ENCODE measurements around the gene LCT.

LCT gene

DNA sequence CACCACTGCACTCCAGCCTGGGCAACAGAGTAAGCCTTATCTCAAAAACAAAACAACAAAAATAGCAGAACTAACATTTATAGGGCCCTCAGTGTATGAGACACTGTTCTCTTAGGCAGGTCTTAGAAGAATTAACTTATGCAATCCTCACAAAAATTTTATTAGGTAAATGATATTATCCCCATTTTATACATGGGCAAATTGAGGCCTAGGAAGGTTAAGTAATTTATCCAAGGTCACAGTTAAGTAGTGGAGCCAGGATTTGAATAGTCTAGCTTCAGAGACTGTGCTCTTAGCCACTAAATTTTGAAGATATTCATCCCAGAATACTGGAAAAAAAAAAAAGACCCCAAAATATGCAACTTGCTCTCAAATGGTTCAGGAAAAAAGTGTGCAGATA is 16.4 kb upstream of the LCT start:
- no peaks in the 10 kb centered on the region for H3K27me3 ChIP-seq (ENCODE audit: control insufficient read depth in 2 of 2, insufficient read depth in 2 of 2, low read length in 2 of 2)
- no peak overlapping the region for H3K4me3 ChIP-seq (ENCODE audit: low read length in 2 of 2)
- H3K27ac ChIP-seq (ENCODE audit: low read depth in 2 of 2, low read length in 2 of 2), result no peak overlapping the region
- H3K9ac ChIP-seq (ENCODE audit: low read depth in 1 of 2, low read length in 2 of 2), result no peak overlapping the region
- peaks cover 14 to 44% of the 10 kb centered on the region in 2 donors for H3K36me3 ChIP-seq (ENCODE audit: control insufficient read depth in 2 of 2, insufficient read depth in 2 of 2, low read length in 2 of 2)
- no peaks in the 10 kb centered on the region for H3K9me3 ChIP-seq (ENCODE audit: control insufficient read depth in 2 of 2, low read length in 2 of 2)
- no peaks in the 10 kb centered on the region for H3K4me1 ChIP-seq (ENCODE audit: control insufficient read depth in 2 of 2, insufficient read depth in 2 of 2, low read length in 2 of 2)

DNA sequence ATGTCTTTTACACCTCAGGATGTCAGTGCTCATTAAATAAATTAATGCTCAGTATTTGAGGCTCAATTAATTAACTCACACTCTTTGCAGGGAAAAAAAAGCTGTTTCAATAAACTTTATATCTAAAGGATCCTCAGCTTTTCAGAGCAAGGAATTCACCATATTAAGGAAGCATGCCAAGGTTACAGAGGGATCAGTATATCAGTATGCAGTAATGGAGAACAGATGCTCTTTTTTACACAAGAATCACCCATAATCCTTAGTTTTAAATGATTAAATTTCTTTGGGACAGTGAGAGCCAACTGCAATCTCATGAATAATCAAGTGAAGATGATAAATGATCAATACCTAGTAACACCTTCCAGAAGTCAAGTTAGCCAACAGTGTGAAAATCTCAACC is 14.9 kb upstream of the LCT start:
- Histone ChIP-seq H3K9me3 (ENCODE audit: control insufficient read depth in 2 of 2, low read length in 2 of 2) (no peaks in the 10 kb centered on the region), H3K27ac (ENCODE audit: low read depth in 2 of 2, low read length in 2 of 2) (no peak overlapping the region), H3K27me3 (ENCODE audit: control insufficient read depth in 2 of 2, insufficient read depth in 2 of 2, low read length in 2 of 2) (no peaks in the 10 kb centered on the region), H3K4me3 (ENCODE audit: low read length in 2 of 2) (no peak overlapping the region), H3K4me1 (ENCODE audit: control insufficient read depth in 2 of 2, insufficient read depth in 2 of 2, low read length in 2 of 2) (no peaks in the 10 kb centered on the region), H3K9ac (ENCODE audit: low read depth in 1 of 2, low read length in 2 of 2) (no peak overlapping the region), H3K36me3 (ENCODE audit: control insufficient read depth in 2 of 2, insufficient read depth in 2 of 2, low read length in 2 of 2) (peaks cover 14 to 39% of the 10 kb centered on the region in 2 donors)

DNA sequence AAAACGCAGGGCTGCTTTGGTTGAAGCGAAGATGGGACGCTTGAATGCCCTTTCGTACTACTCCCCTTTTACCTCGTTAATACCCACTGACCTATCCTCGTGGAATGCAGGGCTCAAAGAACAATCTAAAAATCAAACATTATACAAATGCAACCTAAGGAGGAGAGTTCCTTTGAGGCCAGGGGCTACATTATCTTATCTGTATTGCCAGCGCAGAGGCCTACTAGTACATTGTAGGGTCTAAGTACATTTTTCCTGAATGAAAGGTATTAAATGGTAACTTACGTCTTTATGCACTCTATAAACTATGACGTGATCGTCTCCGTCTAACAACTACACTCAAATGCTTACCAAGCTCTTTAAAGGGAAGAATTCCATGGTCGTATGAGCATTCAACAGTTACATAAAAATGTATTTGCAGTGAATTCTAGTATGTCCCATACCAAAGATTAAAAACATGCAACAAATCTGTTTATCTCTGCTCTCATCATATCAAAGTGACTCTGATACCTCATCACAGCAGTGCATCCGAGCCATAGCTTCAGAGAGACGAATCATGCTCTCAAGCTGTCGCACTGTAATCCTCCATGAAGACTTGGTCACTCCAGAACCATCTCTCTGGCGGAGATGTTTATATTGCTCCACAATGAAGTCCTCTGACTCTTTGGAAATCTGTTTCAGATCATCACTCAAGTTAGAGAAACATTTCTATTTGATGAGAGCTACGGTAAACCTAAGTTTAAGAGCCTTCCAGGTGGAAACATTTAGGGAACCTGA is 14.1 kb upstream of the LCT start:
- Histone ChIP-seq H3K27ac (ENCODE audit: low read depth in 2 of 2, low read length in 2 of 2) (no peak overlapping the region), H3K36me3 (ENCODE audit: control insufficient read depth in 2 of 2, insufficient read depth in 2 of 2, low read length in 2 of 2) (peaks cover 12 to 36% of the 10 kb centered on the region in 2 donors), H3K9ac (ENCODE audit: low read depth in 1 of 2, low read length in 2 of 2) (no peak overlapping the region), H3K4me3 (ENCODE audit: low read length in 2 of 2) (no peak overlapping the region), H3K9me3 (ENCODE audit: control insufficient read depth in 2 of 2, low read length in 2 of 2) (no peaks in the 10 kb centered on the region), H3K27me3 (ENCODE audit: control insufficient read depth in 2 of 2, insufficient read depth in 2 of 2, low read length in 2 of 2) (no peaks in the 10 kb centered on the region), H3K4me1 (ENCODE audit: control insufficient read depth in 2 of 2, insufficient read depth in 2 of 2, low read length in 2 of 2) (no peaks in the 10 kb centered on the region)

DNA sequence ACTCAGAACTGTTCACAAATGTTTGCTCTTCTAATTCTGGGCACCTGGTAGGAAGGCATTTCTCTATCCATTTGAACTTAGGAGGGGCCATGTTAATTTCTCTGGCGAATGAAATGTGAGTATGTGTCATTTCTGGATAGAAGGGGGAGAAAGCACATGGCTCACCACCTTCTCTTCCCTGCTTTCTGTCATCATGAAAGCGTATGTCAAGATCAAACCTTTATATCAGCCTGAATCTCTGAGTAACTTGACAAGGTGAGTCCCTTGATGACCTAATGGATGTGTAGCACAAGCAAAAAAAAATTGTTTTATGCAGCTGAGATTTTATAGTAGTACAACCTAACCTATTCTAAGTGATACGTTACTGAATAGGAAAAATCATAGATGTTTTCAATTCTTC is 12.1 kb upstream of the LCT start:
- H3K27ac ChIP-seq (ENCODE audit: low read depth in 2 of 2, low read length in 2 of 2), result no peak overlapping the region
- peaks cover 18 to 39% of the 10 kb centered on the region in 2 donors for H3K36me3 ChIP-seq (ENCODE audit: control insufficient read depth in 2 of 2, insufficient read depth in 2 of 2, low read length in 2 of 2)

DNA sequence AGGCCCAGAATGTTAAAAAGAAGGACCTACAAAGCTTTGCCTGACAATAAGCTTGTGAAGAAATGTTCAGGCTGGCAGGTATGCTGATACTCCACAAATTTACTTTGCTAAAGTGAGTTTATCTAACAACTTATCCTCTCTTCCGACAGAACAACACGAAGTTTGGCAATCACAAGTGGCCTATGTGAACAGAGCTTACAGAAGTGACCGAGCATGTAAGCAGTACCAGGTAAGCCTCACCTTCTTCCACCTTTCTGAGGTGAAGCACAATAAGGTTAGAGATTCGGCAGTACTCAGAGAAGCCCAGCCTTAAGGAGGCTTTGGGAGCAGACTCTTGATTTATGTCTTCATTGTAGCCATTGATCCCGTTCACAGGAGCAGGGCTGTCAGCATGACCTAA is 9.0 kb upstream of the LCT start:
- Histone ChIP-seq H3K9me3 (ENCODE audit: control insufficient read depth in 2 of 2, low read length in 2 of 2) (no peaks in the 10 kb centered on the region), H3K9ac (ENCODE audit: low read depth in 1 of 2, low read length in 2 of 2) (no peak overlapping the region), H3K27ac (ENCODE audit: low read depth in 2 of 2, low read length in 2 of 2) (no peak overlapping the region), H3K36me3 (ENCODE audit: control insufficient read depth in 2 of 2, insufficient read depth in 2 of 2, low read length in 2 of 2) (peaks cover 17 to 30% of the 10 kb centered on the region in 2 donors), H3K27me3 (ENCODE audit: control insufficient read depth in 2 of 2, insufficient read depth in 2 of 2, low read length in 2 of 2) (no peaks in the 10 kb centered on the region), H3K4me3 (ENCODE audit: low read length in 2 of 2) (no peak overlapping the region), H3K4me1 (ENCODE audit: control insufficient read depth in 2 of 2, insufficient read depth in 2 of 2, low read length in 2 of 2) (no peaks in the 10 kb centered on the region)

More for the DNA sequence above, 12.1 kb upstream of the LCT start:
- Histone ChIP-seq H3K9me3 (ENCODE audit: control insufficient read depth in 2 of 2, low read length in 2 of 2) (no peaks in the 10 kb centered on the region), H3K27me3 (ENCODE audit: control insufficient read depth in 2 of 2, insufficient read depth in 2 of 2, low read length in 2 of 2) (no peaks in the 10 kb centered on the region), H3K4me1 (ENCODE audit: control insufficient read depth in 2 of 2, insufficient read depth in 2 of 2, low read length in 2 of 2) (no peaks in the 10 kb centered on the region), H3K9ac (ENCODE audit: low read depth in 1 of 2, low read length in 2 of 2) (no peak overlapping the region), H3K4me3 (ENCODE audit: low read length in 2 of 2) (no peak overlapping the region)

DNA sequence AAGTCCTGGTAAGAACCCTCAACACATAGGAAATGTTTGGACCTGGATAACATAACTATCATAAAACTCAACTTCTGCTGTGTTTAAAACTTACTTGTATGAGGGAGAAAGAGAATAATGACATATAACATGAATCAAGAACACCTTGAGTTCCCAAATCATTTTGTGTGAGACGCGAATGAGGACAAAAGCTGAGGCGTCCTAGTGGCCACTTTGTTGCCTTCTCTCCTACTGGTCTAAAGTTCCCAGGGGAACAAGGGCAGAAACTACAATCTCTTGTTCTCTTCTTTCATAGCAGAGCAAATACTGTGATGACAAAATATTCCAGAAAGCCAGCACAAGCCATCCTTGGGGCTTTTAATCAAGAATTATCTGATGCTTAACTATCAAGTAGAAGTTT is 8.3 kb upstream of the LCT start:
- Histone ChIP-seq H3K4me1 (ENCODE audit: control insufficient read depth in 2 of 2, insufficient read depth in 2 of 2, low read length in 2 of 2) (peaks cover 0 to 6% of the 10 kb centered on the region in 2 donors), H3K27ac (ENCODE audit: low read depth in 2 of 2, low read length in 2 of 2) (no peak overlapping the region), H3K9ac (ENCODE audit: low read depth in 1 of 2, low read length in 2 of 2) (no peak overlapping the region), H3K36me3 (ENCODE audit: control insufficient read depth in 2 of 2, insufficient read depth in 2 of 2, low read length in 2 of 2) (peaks cover 17 to 26% of the 10 kb centered on the region in 2 donors), H3K9me3 (ENCODE audit: control insufficient read depth in 2 of 2, low read length in 2 of 2) (no peaks in the 10 kb centered on the region), H3K4me3 (ENCODE audit: low read length in 2 of 2) (no peak overlapping the region), H3K27me3 (ENCODE audit: control insufficient read depth in 2 of 2, insufficient read depth in 2 of 2, low read length in 2 of 2) (no peaks in the 10 kb centered on the region)

DNA sequence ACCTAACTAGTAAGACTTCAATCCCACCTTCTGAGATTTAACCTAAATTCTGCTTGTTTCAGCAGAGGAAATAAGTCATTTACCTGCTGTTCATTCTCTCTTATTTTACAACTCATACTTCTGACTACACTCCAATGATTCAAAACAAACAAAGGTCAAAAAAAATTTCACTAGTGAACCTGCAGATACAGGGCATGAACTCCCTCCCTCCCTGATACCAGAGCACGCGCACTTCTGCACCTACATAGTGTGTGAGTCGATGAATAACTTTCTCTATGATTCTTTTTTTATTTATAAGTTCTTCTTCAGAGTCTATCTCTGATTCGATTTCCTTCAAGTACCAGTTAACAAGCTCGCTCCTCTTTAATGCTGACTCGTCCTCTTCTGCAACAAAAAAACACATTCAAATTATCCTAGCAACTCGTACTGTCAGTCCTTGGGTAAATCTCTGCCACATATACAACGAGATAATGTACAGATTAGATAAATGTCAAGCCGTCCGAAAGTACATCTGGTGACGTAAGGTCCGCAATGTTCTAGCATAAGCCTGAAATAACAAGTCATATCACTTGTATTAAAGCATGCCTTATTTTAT is 7.4 kb upstream of the LCT start:
- Histone ChIP-seq H3K9me3 (ENCODE audit: control insufficient read depth in 2 of 2, low read length in 2 of 2) (no peaks in the 10 kb centered on the region), H3K4me1 (ENCODE audit: control insufficient read depth in 2 of 2, insufficient read depth in 2 of 2, low read length in 2 of 2) (peaks cover 4 to 12% of the 10 kb centered on the region in 2 donors), H3K36me3 (ENCODE audit: control insufficient read depth in 2 of 2, insufficient read depth in 2 of 2, low read length in 2 of 2) (peaks cover 17 to 24% of the 10 kb centered on the region in 2 donors), H3K4me3 (ENCODE audit: low read length in 2 of 2) (no peak overlapping the region), H3K27me3 (ENCODE audit: control insufficient read depth in 2 of 2, insufficient read depth in 2 of 2, low read length in 2 of 2) (no peaks in the 10 kb centered on the region), H3K9ac (ENCODE audit: low read depth in 1 of 2, low read length in 2 of 2) (no peak overlapping the region), H3K27ac (ENCODE audit: low read depth in 2 of 2, low read length in 2 of 2) (no peak overlapping the region)

DNA sequence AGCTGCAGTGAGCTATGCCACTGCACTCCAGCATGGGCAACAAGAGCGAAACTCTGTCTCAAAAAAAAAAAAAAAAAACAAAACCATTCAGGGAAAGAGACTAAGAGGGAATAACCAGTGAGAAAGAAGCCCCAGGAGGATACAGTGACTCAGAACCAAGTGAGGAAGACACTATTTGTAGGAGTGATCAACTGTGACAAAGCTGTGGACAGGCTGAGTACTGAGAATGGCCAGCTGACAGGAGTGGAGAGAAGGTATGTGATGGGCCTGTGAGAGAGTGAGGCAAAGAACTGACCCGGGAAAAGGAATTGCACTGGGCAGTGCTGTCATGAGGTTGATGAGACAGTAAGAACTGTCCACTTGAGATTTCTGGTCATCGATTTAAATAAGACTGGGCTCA is 6.7 kb upstream of the LCT start:
- Histone ChIP-seq H3K9ac (ENCODE audit: low read depth in 1 of 2, low read length in 2 of 2) (no peak overlapping the region), H3K27ac (ENCODE audit: low read depth in 2 of 2, low read length in 2 of 2) (no peak overlapping the region), H3K4me1 (ENCODE audit: control insufficient read depth in 2 of 2, insufficient read depth in 2 of 2, low read length in 2 of 2) (peaks cover 4 to 14% of the 10 kb centered on the region in 2 donors), H3K9me3 (ENCODE audit: control insufficient read depth in 2 of 2, low read length in 2 of 2) (no peaks in the 10 kb centered on the region), H3K4me3 (ENCODE audit: low read length in 2 of 2) (no peak overlapping the region), H3K27me3 (ENCODE audit: control insufficient read depth in 2 of 2, insufficient read depth in 2 of 2, low read length in 2 of 2) (no peaks in the 10 kb centered on the region), H3K36me3 (ENCODE audit: control insufficient read depth in 2 of 2, insufficient read depth in 2 of 2, low read length in 2 of 2) (peaks cover 14 to 21% of the 10 kb centered on the region in 2 donors)

DNA sequence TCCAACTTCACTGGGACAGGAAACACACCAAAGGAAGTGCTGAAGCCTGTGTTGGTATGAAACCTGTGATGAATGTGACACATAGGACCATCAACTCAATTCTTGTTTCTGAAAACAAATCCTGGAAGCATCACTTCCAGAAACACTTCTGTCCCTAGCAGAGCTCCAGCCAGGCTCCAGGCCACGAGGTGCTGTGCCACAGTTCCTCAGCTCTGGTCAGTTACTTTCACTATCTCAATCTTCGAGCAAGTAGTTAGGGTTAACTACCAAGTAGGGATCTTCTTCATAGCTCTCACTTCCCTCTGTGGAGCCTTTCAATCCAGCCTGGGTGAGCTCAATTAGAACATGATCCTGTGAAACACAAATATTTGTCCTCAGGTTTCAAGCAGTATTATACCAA is 3.6 kb upstream of the LCT start:
- H3K4me3 ChIP-seq (ENCODE audit: low read length in 2 of 2), result peak overlapping the region in 1 of 2 donors; percentile 54
- H3K27ac ChIP-seq (ENCODE audit: low read depth in 2 of 2, low read length in 2 of 2), result peak overlapping the region in 1 of 2 donors; percentile 13

DNA sequence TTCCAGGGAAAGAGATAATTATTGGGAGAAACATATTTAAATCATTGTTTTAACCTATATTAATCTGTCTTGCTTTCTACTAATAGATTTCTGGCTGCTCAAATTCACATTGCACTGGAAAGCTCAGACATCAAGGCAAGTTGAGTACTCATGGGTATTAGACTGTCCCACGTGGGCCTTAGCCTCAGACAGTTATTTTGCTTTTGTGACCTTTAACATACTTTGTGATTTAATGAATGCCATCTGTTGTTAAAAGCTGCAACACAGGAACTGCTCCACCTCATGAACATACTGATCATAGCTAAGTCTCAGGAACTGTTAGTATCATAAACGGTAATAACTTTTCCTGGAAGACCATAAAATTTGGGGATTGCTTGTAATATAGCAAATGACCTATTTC is 2.7 kb upstream of the LCT start:
- H3K9ac ChIP-seq (ENCODE audit: low read depth in 1 of 2, low read length in 2 of 2), result no peak overlapping the region
- H3K4me3 ChIP-seq (ENCODE audit: low read length in 2 of 2), result no peak overlapping the region
- H3K27me3 ChIP-seq (ENCODE audit: control insufficient read depth in 2 of 2, insufficient read depth in 2 of 2, low read length in 2 of 2), result no peaks in the 10 kb centered on the region
- no peak overlapping the region for H3K27ac ChIP-seq (ENCODE audit: low read depth in 2 of 2, low read length in 2 of 2)
- H3K4me1 ChIP-seq (ENCODE audit: control insufficient read depth in 2 of 2, insufficient read depth in 2 of 2, low read length in 2 of 2), result peaks cover 4 to 14% of the 10 kb centered on the region in 2 donors
- H3K9me3 ChIP-seq (ENCODE audit: control insufficient read depth in 2 of 2, low read length in 2 of 2), result no peaks in the 10 kb centered on the region
- H3K36me3 ChIP-seq (ENCODE audit: control insufficient read depth in 2 of 2, insufficient read depth in 2 of 2, low read length in 2 of 2), result peaks cover 4 to 10% of the 10 kb centered on the region in 2 donors

More for the DNA sequence above, 3.6 kb upstream of the LCT start:
- Histone ChIP-seq H3K9me3 (ENCODE audit: control insufficient read depth in 2 of 2, low read length in 2 of 2) (no peaks in the 10 kb centered on the region), H3K36me3 (ENCODE audit: control insufficient read depth in 2 of 2, insufficient read depth in 2 of 2, low read length in 2 of 2) (peaks cover 11 to 17% of the 10 kb centered on the region in 2 donors), H3K9ac (ENCODE audit: low read depth in 1 of 2, low read length in 2 of 2) (peak overlapping the region; percentile 26 to 34), H3K4me1 (ENCODE audit: control insufficient read depth in 2 of 2, insufficient read depth in 2 of 2, low read length in 2 of 2) (peaks cover 4 to 14% of the 10 kb centered on the region in 2 donors), H3K27me3 (ENCODE audit: control insufficient read depth in 2 of 2, insufficient read depth in 2 of 2, low read length in 2 of 2) (no peaks in the 10 kb centered on the region)
